Measurements from ENCODE around the gene GOLGA8S. TPM values are rescaled to one million over a fixed set of nuclear protein-coding genes. Genes with fewer than 3 reads are reported as not detected.
"Not testable (repeated sequence)": the region's sequence is repeated elsewhere in the genome, so short reads cannot be mapped to it uniquely, and the experiment has no call there.

GOLGA8S gene
- total RNA-seq, 4 donors from 2014 or later, result 0.63 to 0.66 TPM; not detected in 2

- H3K4me1 ChIP-seq, result no peaks in the 10 kb centered on the region
- no peak overlapping the region for H3K27ac ChIP-seq
- H3K27me3 ChIP-seq, result no peaks in the 10 kb centered on the region
- H3K9me3 ChIP-seq, result peaks cover 0 to 6% (median 0%) of the 10 kb centered on the region in 4 donors
- no peak overlapping the region for H3K4me3 ChIP-seq
- 74 to 76% methylated on average over 8 of the region's 8 CpGs for WGBS, 2 donors
- no peaks in the 10 kb centered on the region for H3K36me3 ChIP-seq
- TF ChIP-seq POLR2A (IDR thresholded peaks at IDR 0.05), result no peak
- no peak for TF ChIP-seq CTCF (IDR thresholded peaks at IDR 0.05)
- TF ChIP-seq EP300 (IDR thresholded peaks at IDR 0.05), result no peak
- DNase-seq (ENCODE audit: low spot score in 2 of 2), result no peak
Observed at GRCh38 chr15:23401627-23402026, 47.1 kb downstream of the GOLGA8S start.

GRCh38 chr15:23402140-23402539, 47.6 kb downstream of the GOLGA8S start:
- Histone ChIP-seq H3K36me3 (no peaks in the 10 kb centered on the region), H3K27me3 (no peaks in the 10 kb centered on the region), H3K4me3 (no peak overlapping the region), H3K27ac (no peak overlapping the region), H3K4me1 (no peaks in the 10 kb centered on the region), H3K9me3 (peaks cover 0 to 6% (median 0%) of the 10 kb centered on the region in 4 donors)
- no peak for TF ChIP-seq CTCF (IDR thresholded peaks at IDR 0.05)
- no peak for TF ChIP-seq POLR2A (IDR thresholded peaks at IDR 0.05)
- no peak for TF ChIP-seq EP300 (IDR thresholded peaks at IDR 0.05)
- WGBS, 2 donors, result 68 to 76% methylated on average over 2 of the region's 2 CpGs
- DNase-seq (ENCODE audit: low spot score in 2 of 2), result no peak

GRCh38 chr15:23402544-23402943, 48.0 kb downstream of the GOLGA8S start:
- no peak overlapping the region for H3K27ac ChIP-seq
- H3K4me3 ChIP-seq, result no peak overlapping the region
- no peaks in the 10 kb centered on the region for H3K36me3 ChIP-seq
- peaks cover 0 to 8% (median 0%) of the 10 kb centered on the region in 4 donors for H3K9me3 ChIP-seq
- TF ChIP-seq EP300 (IDR thresholded peaks at IDR 0.05), result no peak
- TF ChIP-seq POLR2A (IDR thresholded peaks at IDR 0.05), result no peak
- no peak for TF ChIP-seq CTCF (IDR thresholded peaks at IDR 0.05)
- WGBS, 2 donors, result 67 to 88% methylated on average over 5 of the region's 5 CpGs
- H3K27me3 ChIP-seq, result no peaks in the 10 kb centered on the region
- no peaks in the 10 kb centered on the region for H3K4me1 ChIP-seq
- DNase-seq (ENCODE audit: low spot score in 2 of 2), result no peak

GRCh38 chr15:23403550-23403949, 49.0 kb downstream of the GOLGA8S start:
- Histone ChIP-seq H3K4me1 (no peaks in the 10 kb centered on the region), H3K27ac (no peak overlapping the region), H3K9me3 (peaks cover 0 to 13% (median 0%) of the 10 kb centered on the region in 4 donors), H3K4me3 (no peak overlapping the region), H3K36me3 (no peaks in the 10 kb centered on the region), H3K27me3 (no peaks in the 10 kb centered on the region)
- TF ChIP-seq POLR2A (IDR thresholded peaks at IDR 0.05) (no peak), EP300 (IDR thresholded peaks at IDR 0.05) (no peak), CTCF (IDR thresholded peaks at IDR 0.05) (no peak)
- no peak for DNase-seq (ENCODE audit: low spot score in 2 of 2)
- WGBS, 2 donors, result 66 to 75% methylated on average over 4 of the region's 4 CpGs

GRCh38 chr15:23411841-23412240, 57.3 kb downstream of the GOLGA8S start:
- DNase-seq (ENCODE audit: low spot score in 2 of 2), result no peak
- no peak overlapping the region for H3K4me3 ChIP-seq
- WGBS, 2 donors, result 85% methylated on average over 10 of the region's 10 CpGs

GRCh38 chr15:23412881-23413600, 58.5 kb downstream of the GOLGA8S start:
- not testable (repeated sequence) for H3K36me3 ChIP-seq; H3K4me1 ChIP-seq; DNase-seq (ENCODE audit: low spot score in 2 of 2); H3K27me3 ChIP-seq; H3K4me3 ChIP-seq; H3K9me3 ChIP-seq; H3K27ac ChIP-seq
- WGBS, 2 donors, result 71 to 78% methylated on average over 5 of the region's 5 CpGs

More at GRCh38 chr15:23411841-23412240, 57.3 kb downstream of the GOLGA8S start:
- Histone ChIP-seq H3K27me3 (no peaks in the 10 kb centered on the region), H3K27ac (no peak overlapping the region), H3K4me1 (no peaks in the 10 kb centered on the region), H3K36me3 (no peaks in the 10 kb centered on the region), H3K9me3 (peaks cover 0 to 12% (median 0%) of the 10 kb centered on the region in 4 donors)
- TF ChIP-seq CTCF (IDR thresholded peaks at IDR 0.05) (no peak), EP300 (IDR thresholded peaks at IDR 0.05) (no peak)

All from tibial nerve (tissue), 4 donors.